Hepatocyte (in vitro differentiated cells): ENCODE results near the gene ST3GAL5. TPM values are rescaled to one million over a fixed set of nuclear protein-coding genes. Genes with fewer than 3 reads are reported as not detected.

Experiments used
- DNase-seq: peaks from one replicate; pipeline ENCODE4 v3.0.0-alpha.2; 2016; ENCODE audit warnings: low spot score
- H2AFZ ChIP-seq: fragments of 200-600 bp; sonication (generic); 2 replicates; pipeline ENCODE4 v1.6.0; 2016; ENCODE audit warnings: antibody characterized with exemption, mild to moderate bottlenecking
- H3K27ac ChIP-seq: fragments of 200-600 bp; sonication (generic); 2 replicates; pipeline ENCODE4 v1.5.1; 2016; ENCODE audit warnings: mild to moderate bottlenecking
- H3K27me3 ChIP-seq: fragments of 200-600 bp; sonication (generic); 2 replicates; pipeline ENCODE4 v1.6.1; 2016
- H3K36me3 ChIP-seq: fragments of 200-600 bp; sonication (generic); replicated peaks from 2 replicates; pipeline ENCODE4 v1.5.1; 2016; ENCODE audit warnings: low read depth; ENCODE audit not compliant: insufficient read depth
- H3K4me1 ChIP-seq: fragments of 200-600 bp; sonication (generic); 2 replicates; pipeline ENCODE4 v1.5.1; 2016; ENCODE audit warnings: mild to moderate bottlenecking, moderate library complexity; ENCODE audit not compliant: insufficient read depth
- H3K4me2 ChIP-seq: fragments of 200-600 bp; sonication (generic); 2 replicates; pipeline ENCODE4 v1.6.0; 2016
- H3K4me3 ChIP-seq: fragments of 200-600 bp; sonication (generic); 2 replicates; pipeline ENCODE4 v1.5.1; 2016; ENCODE audit warnings: mild to moderate bottlenecking
- H3K79me2 ChIP-seq: fragments of 200-600 bp; sonication (generic); 2 replicates; pipeline ENCODE4 v1.6.0; 2017; ENCODE audit warnings: mild to moderate bottlenecking
- H3K9me2 ChIP-seq: fragments of 200-600 bp; sonication (generic); replicated peaks from 2 replicates; pipeline ENCODE4 v1.6.0; 2017; ENCODE audit warnings: mild to moderate bottlenecking; ENCODE audit not compliant: insufficient read depth
- H3K9me3 ChIP-seq: fragments of 200-600 bp; sonication (generic); 2 replicates; pipeline ENCODE4 v1.5.1; 2016; ENCODE audit warnings: low read depth, mild to moderate bottlenecking
- H4K20me1 ChIP-seq: fragments of 200-600 bp; sonication (generic); 2 replicates; pipeline ENCODE4 v1.6.0; 2016; ENCODE audit warnings: mild to moderate bottlenecking; ENCODE audit not compliant: insufficient read depth, poor library complexity, severe bottlenecking
- CTCF ChIP-seq: fragments of 200-600 bp; sonication (generic); IDR thresholded peaks from 2 replicates; pipeline ENCODE4 v1.5.1; 2016; ENCODE audit warnings: antibody characterized with exemption, mild to moderate bottlenecking; ENCODE audit not compliant: poor library complexity
- EZH2 ChIP-seq: fragments of 200-600 bp; sonication (generic); IDR thresholded peaks from 2 replicates; pipeline ENCODE4 v1.6.1; 2016; ENCODE audit warnings: antibody characterized with exemption, mild to moderate bottlenecking, borderline replicate concordance
- EZH2phosphoT487 ChIP-seq: fragments of 200-600 bp; sonication (generic); IDR thresholded peaks from one replicate; pipeline ENCODE4 v1.6.1; 2018; ENCODE audit warnings: antibody characterized with exemption, mild to moderate bottlenecking, low read depth, moderate library complexity; ENCODE audit not compliant: unreplicated experiment, severe bottlenecking
- WGBS: methylation state at CpG from one replicate; pipeline ENCODE4 v1.1.6; 2016; ENCODE audit warnings: low lambda C conversion rate; ENCODE audit errors: missing lambda C conversion rate; 5-methylcytosine and 5-hydroxymethylcytosine counted together
- polyA plus RNA-seq: library from polyadenylated mRNA; unstranded; fragments of >200 nt; fragmentation: Nextera tagmentation; extraction: Ambion mirVana; gene quantifications from 2 replicates; pipeline ENCODE4 v1.2.1, GENCODE V29; 2016
- total RNA-seq: library from RNA; depleted of rRNA; stranded (reverse); fragments of >200 nt; gene quantifications from 2 replicates; pipeline ENCODE4 v1.2.3, GENCODE V29; 2014

Gene ST3GAL5
- total and polyA plus RNA-seq, 2 experiments from 2014 or later = 24.7 to 25.6 TPM

DNA sequence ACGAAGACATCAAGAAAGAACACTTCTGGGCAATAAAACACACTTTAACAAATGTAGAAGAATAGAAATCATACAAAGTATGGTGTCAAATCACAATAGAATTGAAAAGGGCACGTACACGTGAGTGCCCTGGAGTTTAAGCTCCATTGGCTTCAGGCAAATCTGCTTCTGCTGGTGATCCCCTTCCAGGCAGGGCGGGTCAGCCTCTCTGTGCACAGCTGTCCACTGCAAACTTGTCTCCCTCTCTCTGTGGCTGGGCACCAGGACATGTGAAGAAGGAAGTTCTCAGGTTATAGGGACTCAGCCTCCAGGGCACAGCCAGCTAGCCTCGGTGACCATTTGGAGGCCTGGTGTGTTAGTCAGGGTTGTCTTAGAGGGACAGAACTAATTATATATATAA, 66.0 kb downstream of the ST3GAL5 start:
- peaks cover 21% of the 10 kb centered on the region for H3K27me3 ChIP-seq
- no peak overlapping the region for H3K4me3 ChIP-seq
- H2AFZ ChIP-seq = no peak overlapping the region
- H3K4me2 ChIP-seq = no peak overlapping the region
- H3K79me2 ChIP-seq = no peaks in the 10 kb centered on the region
- H3K9me2 ChIP-seq = no peaks in the 10 kb centered on the region
- H4K20me1 ChIP-seq = no peaks in the 10 kb centered on the region
- no peaks in the 10 kb centered on the region for H3K36me3 ChIP-seq
- no peak for DNase-seq
- no peaks in the 10 kb centered on the region for H3K4me1 ChIP-seq
- WGBS = 88% methylated on average over 5 of the region's 5 CpGs
- H3K9me3 ChIP-seq = no peaks in the 10 kb centered on the region
- H3K27ac ChIP-seq = no peak overlapping the region
- no peak for TF ChIP-seq CTCF
- no peak for TF ChIP-seq EZH2phosphoT487
- TF ChIP-seq EZH2 = no peak

DNA sequence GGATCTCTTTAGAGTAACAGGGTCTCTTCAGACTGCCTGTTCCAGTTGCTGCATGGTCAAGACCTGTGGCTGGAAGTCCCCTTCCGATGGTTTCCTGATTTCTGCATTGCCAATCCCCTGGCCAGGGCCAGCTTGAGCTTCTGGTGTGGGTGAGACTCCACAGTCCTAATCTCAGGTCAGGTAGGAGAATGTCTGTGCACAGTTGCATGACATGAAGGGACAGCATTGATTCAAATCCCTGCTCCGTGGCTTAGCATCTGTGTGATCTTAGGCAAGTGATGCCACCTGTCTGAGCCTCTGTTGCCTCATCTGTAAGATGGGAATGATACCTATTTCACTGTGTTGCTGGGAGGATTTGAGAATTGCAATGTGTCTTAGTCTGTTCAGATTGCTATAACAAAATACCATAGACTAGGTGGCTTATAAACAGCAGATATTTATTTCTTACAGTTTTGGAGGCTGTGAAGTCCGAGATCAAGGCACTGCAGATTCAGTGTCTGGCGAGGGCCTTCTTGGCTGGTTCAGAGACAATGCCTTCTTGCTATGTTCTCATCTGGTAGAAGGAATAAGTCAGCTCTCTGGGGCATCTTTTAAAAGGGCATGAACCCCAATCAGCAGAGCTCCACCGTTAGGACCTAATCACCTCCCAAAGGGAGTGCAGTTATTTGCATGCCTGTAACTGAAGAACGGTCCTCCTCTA, 68.8 kb downstream of the ST3GAL5 start:
- DNase-seq = no peak
- no peak overlapping the region for H2AFZ ChIP-seq
- H3K27me3 ChIP-seq = peaks cover 21% of the 10 kb centered on the region
- H3K79me2 ChIP-seq = no peaks in the 10 kb centered on the region
- H3K36me3 ChIP-seq = no peaks in the 10 kb centered on the region
- no peaks in the 10 kb centered on the region for H3K9me2 ChIP-seq
- no peaks in the 10 kb centered on the region for H3K9me3 ChIP-seq
- H3K4me2 ChIP-seq = no peak overlapping the region
- WGBS = 75% methylated on average over 6 of the region's 6 CpGs
- H4K20me1 ChIP-seq = no peaks in the 10 kb centered on the region
- no peaks in the 10 kb centered on the region for H3K4me1 ChIP-seq
- TF ChIP-seq EZH2 (no peak), EZH2phosphoT487 (no peak), CTCF (no peak)
- H3K4me3 ChIP-seq = no peak overlapping the region
- H3K27ac ChIP-seq = no peak overlapping the region

- H3K4me3 ChIP-seq = no peak overlapping the region
- no peaks in the 10 kb centered on the region for H3K79me2 ChIP-seq
- no peak for DNase-seq
These were observed 73.8 kb downstream of the ST3GAL5 start for GRCh38 chr2:85814802-85815550.

More at GRCh38 chr2:85814802-85815550, 73.8 kb downstream of the ST3GAL5 start:
- 82% methylated on average over 10 of the region's 10 CpGs for WGBS
- H4K20me1 ChIP-seq = no peaks in the 10 kb centered on the region
- H3K36me3 ChIP-seq = no peaks in the 10 kb centered on the region
- H3K27ac ChIP-seq = no peak overlapping the region
- peaks cover 13% of the 10 kb centered on the region for H3K27me3 ChIP-seq
- H3K4me2 ChIP-seq = no peak overlapping the region
- no peak overlapping the region for H2AFZ ChIP-seq
- TF ChIP-seq EZH2 = no peak
- no peak for TF ChIP-seq CTCF
- TF ChIP-seq EZH2phosphoT487 = no peak
- H3K9me2 ChIP-seq = no peaks in the 10 kb centered on the region
- H3K9me3 ChIP-seq = no peaks in the 10 kb centered on the region
- H3K4me1 ChIP-seq = peaks cover 13% of the 10 kb centered on the region
